ENCODE results near the gene S1PR3.

DNA sequence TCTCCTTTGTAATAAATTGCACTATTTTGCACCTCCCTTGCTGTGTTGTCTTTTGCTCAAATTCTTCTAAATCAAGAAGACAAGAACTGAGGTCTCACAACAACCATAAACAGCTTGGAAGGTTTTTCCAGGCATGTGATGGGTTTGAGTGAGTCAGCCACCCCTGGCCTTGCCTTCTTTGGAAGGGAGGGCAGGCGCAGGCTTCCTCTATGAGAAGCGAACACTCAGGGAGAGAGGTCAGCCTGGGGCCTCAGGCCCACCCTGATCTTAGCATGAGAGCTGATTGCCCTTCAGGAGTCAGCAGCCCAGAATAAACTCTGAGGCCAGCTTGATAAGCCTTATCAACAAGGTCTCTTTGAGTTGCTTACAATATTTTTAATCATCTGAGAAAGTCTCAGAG lies 31.6 kb downstream of the S1PR3 start:
- TF ChIP-seq POU2F2 (IDR thresholded peaks at IDR 0.05; ENCODE audit: low read depth, low read length) (no peak), POLR2A (IDR thresholded peaks at IDR 0.05; ENCODE audit: low read depth, low read length) (no peak), POLR2AphosphoS5 (IDR thresholded peaks at IDR 0.05; ENCODE audit: low read depth, low read length) (no peak)
